Measurements from ENCODE around the gene STAT1. TPM values are rescaled to one million over a fixed set of nuclear protein-coding genes. Genes with fewer than 3 reads are reported as not detected.

The STAT1 gene
- total RNA-seq, 1 donor from 2014 or later: 85.1 TPM

GRCh38 chr2:191019376-191019775 is 5.4 kb upstream of the STAT1 start:
- H3K4me3 Mint-ChIP-seq: no peak overlapping the region
- ChIA-PET CTCF (interaction anchor here (1.3 kb wide), 1 partner anchor 32 kb away, joined by 3 read pairs; no protein-coding TSS in a partner anchor), POLR2A (interaction anchor here (0.7 to 3.1 kb wide), 6 partner anchors 8 to 659 kb away, joined by 3 to 31 read pairs (median 8); partner anchors contain the start of genes GLS and NABP1)
- intact Hi-C loops (cut with micrococcal nuclease): loop anchor here (10.0 kb wide), 1 partner anchor 835 kb away; a partner anchor contains a TSS
- no peaks in the 10 kb centered on the region for H3K36me3 Mint-ChIP-seq (ENCODE audit: low read depth)
- no peak for ATAC-seq (ENCODE audit: low read depth)
- no peaks in the 10 kb centered on the region for H3K9me3 Mint-ChIP-seq
- H3K4me1 Mint-ChIP-seq: peaks cover 10% of the 10 kb centered on the region
- TF ChIP-seq CTCF (IDR thresholded peaks at IDR 0.05): no peak
- H3K27me3 Mint-ChIP-seq: no peaks in the 10 kb centered on the region
- no peak for DNase-seq
- no peak overlapping the region for H3K27ac Mint-ChIP-seq

GRCh38 chr2:191018643-191019119 is 4.7 kb upstream of the STAT1 start:
- no peak for TF ChIP-seq CTCF (IDR thresholded peaks at IDR 0.05)
- peak overlapping the region; percentile 30 for H3K27ac Mint-ChIP-seq
- H3K36me3 Mint-ChIP-seq (ENCODE audit: low read depth): no peaks in the 10 kb centered on the region
- no peak for DNase-seq
- H3K4me1 Mint-ChIP-seq: peaks cover 10% of the 10 kb centered on the region
- POLR2A ChIA-PET: interaction anchor here (2.8 to 3.1 kb wide), 2 partner anchors 11 to 137 kb away, joined by 9 to 31 read pairs; partner anchors contain the start of gene GLS
- ATAC-seq (ENCODE audit: low read depth): no peak
- H3K4me3 Mint-ChIP-seq: no peak overlapping the region
- H3K9me3 Mint-ChIP-seq: no peaks in the 10 kb centered on the region
- no peaks in the 10 kb centered on the region for H3K27me3 Mint-ChIP-seq
- CTCF ChIA-PET: interaction anchor here (1.3 kb wide), 1 partner anchor 32 kb away, joined by 3 read pairs; no protein-coding TSS in a partner anchor
- intact Hi-C loops (cut with micrococcal nuclease): loop anchor here (10.0 kb wide), 1 partner anchor 834 kb away; a partner anchor contains a TSS

- ATAC-seq (ENCODE audit: low read depth): no peak
- H3K36me3 Mint-ChIP-seq (ENCODE audit: low read depth): no peaks in the 10 kb centered on the region
- no peak overlapping the region for H3K27ac Mint-ChIP-seq
- H3K27me3 Mint-ChIP-seq: no peaks in the 10 kb centered on the region
- intact Hi-C loops (cut with micrococcal nuclease): loop anchor here (10.0 kb wide), 1 partner anchor 833 kb away; a partner anchor contains a TSS
- TF ChIP-seq CTCF (IDR thresholded peaks at IDR 0.05): no peak
- no peak for DNase-seq
- no peaks in the 10 kb centered on the region for H3K9me3 Mint-ChIP-seq
- ChIA-PET CTCF (no interaction called here), POLR2A (interaction anchor here (3.1 kb wide), 1 partner anchor 10 kb away, joined by 9 read pairs; no protein-coding TSS in a partner anchor)
- peaks cover 10% of the 10 kb centered on the region for H3K4me1 Mint-ChIP-seq
- H3K4me3 Mint-ChIP-seq: no peak overlapping the region
These were observed 4.1 kb upstream of the STAT1 start for GRCh38 chr2:191018048-191018447.

GRCh38 chr2:191015831-191016230 is 1.9 kb upstream of the STAT1 start:
- no peak overlapping the region for H3K4me3 Mint-ChIP-seq
- no peaks in the 10 kb centered on the region for H3K27me3 Mint-ChIP-seq
- ATAC-seq (ENCODE audit: low read depth) (no peak), DNase-seq (no peak)
- H3K36me3 Mint-ChIP-seq (ENCODE audit: low read depth): peaks cover 4% of the 10 kb centered on the region
- peaks cover 21% of the 10 kb centered on the region for H3K4me1 Mint-ChIP-seq
- H3K9me3 Mint-ChIP-seq: no peaks in the 10 kb centered on the region
- ChIA-PET POLR2A (interaction anchor here (0.9 to 1.9 kb wide), 2 partner anchors 135 to 1575 kb away, joined by 3 to 9 read pairs; partner anchors contain the start of gene STAT4), CTCF (no interaction called here)
- no peak for TF ChIP-seq CTCF (IDR thresholded peaks at IDR 0.05)
- H3K27ac Mint-ChIP-seq: no peak overlapping the region
- intact Hi-C loops (cut with micrococcal nuclease): loop anchor here (2.0 to 10.0 kb wide), 4 partner anchors 481 to 1253 kb away; partner anchors contain the start of genes NABP1, NEMP2 and OSGEPL1

GRCh38 chr2:191015239-191015638 is 1.3 kb upstream of the STAT1 start:
- H3K4me3 Mint-ChIP-seq: no peak overlapping the region
- DNase-seq: no peak
- no peaks in the 10 kb centered on the region for H3K9me3 Mint-ChIP-seq
- H3K36me3 Mint-ChIP-seq (ENCODE audit: low read depth): peaks cover 5% of the 10 kb centered on the region
- CTCF ChIA-PET: interaction anchor here (1.2 kb wide), 1 partner anchor 140 kb away, joined by 3 read pairs; no protein-coding TSS in a partner anchor
- H3K27ac Mint-ChIP-seq: no peak overlapping the region
- POLR2A ChIA-PET: interaction anchor here (0.9 to 1.9 kb wide), 5 partner anchors 8 to 1575 kb away, joined by 3 to 13 read pairs (median 8); partner anchors contain the start of genes ASNSD1, GLS and STAT4
- intact Hi-C loops (cut with micrococcal nuclease): loop anchor here (2.0 to 10.0 kb wide), 4 partner anchors 480 to 1252 kb away; partner anchors contain the start of genes NABP1, NEMP2 and OSGEPL1
- H3K27me3 Mint-ChIP-seq: no peaks in the 10 kb centered on the region
- peaks cover 23% of the 10 kb centered on the region for H3K4me1 Mint-ChIP-seq
- no peak for ATAC-seq (ENCODE audit: low read depth)
- no peak for TF ChIP-seq CTCF (IDR thresholded peaks at IDR 0.05)

Measured in activated B cell treated with CpG ODN at 0.5 μM for 24 hours (primary cell).